HepG2 (cell line): ENCODE measurements around the gene RPRD2. TPM values are rescaled to one million over a fixed set of nuclear protein-coding genes. Genes with fewer than 3 reads are reported as not detected.

ENCODE experiments used
- ATF7-NPFF ChIP-seq: sonication (generic); formaldehyde crosslinking; IDR thresholded peaks from 2 replicates; pipeline ENCODE4 v1.8.1; 2023; ENCODE audit warnings: mild to moderate bottlenecking, low read depth, missing genetic modification reagents, moderate library complexity
- GLI4 ChIP-seq: sonication (generic); formaldehyde crosslinking; IDR thresholded peaks from 2 replicates; pipeline ENCODE4 v1.5.1; 2020; ENCODE audit warnings: missing genetic modification reagents, mild to moderate bottlenecking, moderate library complexity, borderline replicate concordance
- HOXD1 ChIP-seq: sonication (generic); formaldehyde crosslinking; IDR thresholded peaks from 2 replicates; pipeline ENCODE4 v1.5.0; 2020; ENCODE audit warnings: missing genetic modification reagents
- POLR2AphosphoS5 ChIP-seq: IDR thresholded peaks from 2 replicates; pipeline ENCODE4 v1.6.1; 2012; ENCODE audit warnings: low read depth, low read length
- RBM22 ChIP-seq: fragments of 200-400 bp; formaldehyde crosslinking; optimal IDR thresholded peaks from 2 replicates; pipeline ENCODE3; 2017; ENCODE audit warnings: mild to moderate bottlenecking, low read length, moderate library complexity
- RFXAP ChIP-seq: sonication (generic); formaldehyde crosslinking; IDR thresholded peaks from 2 replicates; pipeline ENCODE4 v1.4.0; 2020; ENCODE audit warnings: missing genetic modification reagents, borderline replicate concordance
- SPEN ChIP-seq: sonication (generic); formaldehyde crosslinking; IDR thresholded peaks from 2 replicates; pipeline ENCODE4 v1.5.1; 2020; ENCODE audit warnings: low read depth, mild to moderate bottlenecking, missing genetic modification reagents
- ZFP90 ChIP-seq: sonication (generic); formaldehyde crosslinking; IDR thresholded peaks from 2 replicates; pipeline ENCODE4 v1.8.0; 2022; ENCODE audit warnings: missing genetic modification reagents, mild to moderate bottlenecking, inconsistent platforms, borderline replicate concordance
- ZNF121 ChIP-seq: sonication (generic); formaldehyde crosslinking; IDR thresholded peaks from 2 replicates; pipeline ENCODE4 v1.5.0; 2020; ENCODE audit warnings: mild to moderate bottlenecking, missing genetic modification reagents
- polyA plus RNA-seq, 8 experiments: library from polyadenylated mRNA; depleted of rRNA in 3 of 8; stranded (reverse) in 7 of 8; unstranded in 1 of 8; fragments of >200 nt; fragmentation: Illumina TruSeq in 4 of 8; extraction: Trizol in 4 of 8; gene quantifications; 2 replicates each; pipeline versions ENCODE4 v1.2.1 to v1.2.3, GENCODE V29; 2011 to 2016; ENCODE audit warnings: low read depth in 4 of 8, missing spikeins in 1 of 8, mixed read lengths in 1 of 8; ENCODE audit not compliant: insufficient read depth in 1 of 8
- total RNA-seq, 5 experiments: library from RNA; depleted of rRNA; stranded (reverse); fragments of >200 nt; fragmentation: Illumina TruSeq; extraction: Trizol; gene quantifications; 2 replicates each; pipeline ENCODE4 v1.2.3, GENCODE V29; 2016; ENCODE audit warnings: low read depth in 1 of 5
- TF ChIP-seq, protein P1 (sequence below): sonication (generic); formaldehyde crosslinking; IDR thresholded peaks from 2 replicates; pipeline ENCODE4 v1.4.0; 2020; ENCODE audit warnings: mild to moderate bottlenecking, missing genetic modification reagents
- TF ChIP-seq, protein P2 (sequence below): IDR thresholded peaks from 2 replicates; pipeline ENCODE4 v1.6.1; 2016; ENCODE audit warnings: missing compliant biosample characterization, missing genetic modification reagents, borderline replicate concordance
- TF ChIP-seq, protein P3 (sequence below): sonication (generic); formaldehyde crosslinking; IDR thresholded peaks from 2 replicates; pipeline ENCODE4 v1.4.0; 2020; ENCODE audit warnings: missing genetic modification reagents, borderline replicate concordance
- TF ChIP-seq, protein P4 (sequence below): sonication (generic); formaldehyde crosslinking; conservative IDR thresholded peaks from 2 replicates; pipeline ENCODE4 v1.8.1; 2023; ENCODE audit warnings: missing genetic modification reagents

RPRD2 gene
- total and polyA plus RNA-seq, 2 of the 13 experiments (the other 11 are each of a cell fraction or from before 2014, with no cell fraction given): 8.0 to 8.9 TPM

DNA sequence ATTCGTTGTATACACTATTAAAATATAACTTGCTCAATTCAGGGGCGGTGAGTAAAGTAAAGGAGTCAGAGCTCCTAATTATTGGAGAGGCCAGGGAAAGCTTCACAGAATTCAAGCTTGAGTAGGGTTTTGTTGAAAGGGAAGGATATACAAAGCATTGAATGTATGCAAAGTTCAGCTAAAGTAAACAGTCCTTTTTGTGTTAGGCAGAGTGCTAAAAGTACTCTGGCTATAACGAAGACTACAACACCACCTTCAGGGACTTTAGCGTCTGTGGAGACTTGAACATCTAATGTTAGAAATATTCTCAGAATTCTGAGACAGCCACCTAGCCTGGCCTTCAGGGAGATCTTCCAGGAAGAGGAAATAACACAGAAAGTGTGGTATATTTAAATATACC is 152.7 kb downstream of the RPRD2 start (continued):
- TF ChIP-seq, protein P1, sequence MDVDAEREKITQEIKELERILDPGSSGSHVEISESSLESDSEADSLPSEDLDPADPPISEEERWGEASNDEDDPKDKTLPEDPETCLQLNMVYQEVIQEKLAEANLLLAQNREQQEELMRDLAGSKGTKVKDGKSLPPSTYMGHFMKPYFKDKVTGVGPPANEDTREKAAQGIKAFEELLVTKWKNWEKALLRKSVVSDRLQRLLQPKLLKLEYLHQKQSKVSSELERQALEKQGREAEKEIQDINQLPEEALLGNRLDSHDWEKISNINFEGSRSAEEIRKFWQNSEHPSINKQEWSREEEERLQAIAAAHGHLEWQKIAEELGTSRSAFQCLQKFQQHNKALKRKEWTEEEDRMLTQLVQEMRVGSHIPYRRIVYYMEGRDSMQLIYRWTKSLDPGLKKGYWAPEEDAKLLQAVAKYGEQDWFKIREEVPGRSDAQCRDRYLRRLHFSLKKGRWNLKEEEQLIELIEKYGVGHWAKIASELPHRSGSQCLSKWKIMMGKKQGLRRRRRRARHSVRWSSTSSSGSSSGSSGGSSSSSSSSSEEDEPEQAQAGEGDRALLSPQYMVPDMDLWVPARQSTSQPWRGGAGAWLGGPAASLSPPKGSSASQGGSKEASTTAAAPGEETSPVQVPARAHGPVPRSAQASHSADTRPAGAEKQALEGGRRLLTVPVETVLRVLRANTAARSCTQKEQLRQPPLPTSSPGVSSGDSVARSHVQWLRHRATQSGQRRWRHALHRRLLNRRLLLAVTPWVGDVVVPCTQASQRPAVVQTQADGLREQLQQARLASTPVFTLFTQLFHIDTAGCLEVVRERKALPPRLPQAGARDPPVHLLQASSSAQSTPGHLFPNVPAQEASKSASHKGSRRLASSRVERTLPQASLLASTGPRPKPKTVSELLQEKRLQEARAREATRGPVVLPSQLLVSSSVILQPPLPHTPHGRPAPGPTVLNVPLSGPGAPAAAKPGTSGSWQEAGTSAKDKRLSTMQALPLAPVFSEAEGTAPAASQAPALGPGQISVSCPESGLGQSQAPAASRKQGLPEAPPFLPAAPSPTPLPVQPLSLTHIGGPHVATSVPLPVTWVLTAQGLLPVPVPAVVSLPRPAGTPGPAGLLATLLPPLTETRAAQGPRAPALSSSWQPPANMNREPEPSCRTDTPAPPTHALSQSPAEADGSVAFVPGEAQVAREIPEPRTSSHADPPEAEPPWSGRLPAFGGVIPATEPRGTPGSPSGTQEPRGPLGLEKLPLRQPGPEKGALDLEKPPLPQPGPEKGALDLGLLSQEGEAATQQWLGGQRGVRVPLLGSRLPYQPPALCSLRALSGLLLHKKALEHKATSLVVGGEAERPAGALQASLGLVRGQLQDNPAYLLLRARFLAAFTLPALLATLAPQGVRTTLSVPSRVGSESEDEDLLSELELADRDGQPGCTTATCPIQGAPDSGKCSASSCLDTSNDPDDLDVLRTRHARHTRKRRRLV: no peak
- TF ChIP-seq HOXD1 (CRISPR knock-in tag): no peak
- TF ChIP-seq RFXAP: no peak
- TF ChIP-seq GLI4 (CRISPR knock-in tag): no peak
- TF ChIP-seq, protein P2, sequence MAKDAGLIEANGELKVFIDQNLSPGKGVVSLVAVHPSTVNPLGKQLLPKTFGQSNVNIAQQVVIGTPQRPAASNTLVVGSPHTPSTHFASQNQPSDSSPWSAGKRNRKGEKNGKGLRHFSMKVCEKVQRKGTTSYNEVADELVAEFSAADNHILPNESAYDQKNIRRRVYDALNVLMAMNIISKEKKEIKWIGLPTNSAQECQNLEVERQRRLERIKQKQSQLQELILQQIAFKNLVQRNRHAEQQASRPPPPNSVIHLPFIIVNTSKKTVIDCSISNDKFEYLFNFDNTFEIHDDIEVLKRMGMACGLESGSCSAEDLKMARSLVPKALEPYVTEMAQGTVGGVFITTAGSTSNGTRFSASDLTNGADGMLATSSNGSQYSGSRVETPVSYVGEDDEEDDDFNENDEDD (CRISPR knock-in tag): no peak
- TF ChIP-seq ATF7-NPFF (CRISPR knock-in tag): no peak
- no peak for TF ChIP-seq SPEN (CRISPR knock-in tag)
- no peak for TF ChIP-seq ZFP90
- no peak for TF ChIP-seq POLR2AphosphoS5
- TF ChIP-seq, protein P3, sequence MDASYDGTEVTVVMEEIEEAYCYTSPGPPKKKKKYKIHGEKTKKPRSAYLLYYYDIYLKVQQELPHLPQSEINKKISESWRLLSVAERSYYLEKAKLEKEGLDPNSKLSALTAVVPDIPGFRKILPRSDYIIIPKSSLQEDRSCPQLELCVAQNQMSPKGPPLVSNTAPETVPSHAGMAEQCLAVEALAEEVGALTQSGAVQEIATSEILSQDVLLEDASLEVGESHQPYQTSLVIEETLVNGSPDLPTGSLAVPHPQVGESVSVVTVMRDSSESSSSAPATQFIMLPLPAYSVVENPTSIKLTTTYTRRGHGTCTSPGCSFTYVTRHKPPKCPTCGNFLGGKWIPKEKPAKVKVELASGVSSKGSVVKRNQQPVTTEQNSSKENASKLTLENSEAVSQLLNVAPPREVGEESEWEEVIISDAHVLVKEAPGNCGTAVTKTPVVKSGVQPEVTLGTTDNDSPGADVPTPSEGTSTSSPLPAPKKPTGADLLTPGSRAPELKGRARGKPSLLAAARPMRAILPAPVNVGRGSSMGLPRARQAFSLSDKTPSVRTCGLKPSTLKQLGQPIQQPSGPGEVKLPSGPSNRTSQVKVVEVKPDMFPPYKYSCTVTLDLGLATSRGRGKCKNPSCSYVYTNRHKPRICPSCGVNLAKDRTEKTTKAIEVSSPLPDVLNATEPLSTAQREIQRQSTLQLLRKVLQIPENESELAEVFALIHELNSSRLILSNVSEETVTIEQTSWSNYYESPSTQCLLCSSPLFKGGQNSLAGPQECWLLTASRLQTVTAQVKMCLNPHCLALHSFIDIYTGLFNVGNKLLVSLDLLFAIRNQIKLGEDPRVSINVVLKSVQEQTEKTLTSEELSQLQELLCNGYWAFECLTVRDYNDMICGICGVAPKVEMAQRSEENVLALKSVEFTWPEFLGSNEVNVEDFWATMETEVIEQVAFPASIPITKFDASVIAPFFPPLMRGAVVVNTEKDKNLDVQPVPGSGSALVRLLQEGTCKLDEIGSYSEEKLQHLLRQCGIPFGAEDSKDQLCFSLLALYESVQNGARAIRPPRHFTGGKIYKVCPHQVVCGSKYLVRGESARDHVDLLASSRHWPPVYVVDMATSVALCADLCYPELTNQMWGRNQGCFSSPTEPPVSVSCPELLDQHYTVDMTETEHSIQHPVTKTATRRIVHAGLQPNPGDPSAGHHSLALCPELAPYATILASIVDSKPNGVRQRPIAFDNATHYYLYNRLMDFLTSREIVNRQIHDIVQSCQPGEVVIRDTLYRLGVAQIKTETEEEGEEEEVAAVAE (CRISPR knock-in tag): no peak
- no peak for TF ChIP-seq ZNF121 (CRISPR knock-in tag)
- TF ChIP-seq, protein P4, sequence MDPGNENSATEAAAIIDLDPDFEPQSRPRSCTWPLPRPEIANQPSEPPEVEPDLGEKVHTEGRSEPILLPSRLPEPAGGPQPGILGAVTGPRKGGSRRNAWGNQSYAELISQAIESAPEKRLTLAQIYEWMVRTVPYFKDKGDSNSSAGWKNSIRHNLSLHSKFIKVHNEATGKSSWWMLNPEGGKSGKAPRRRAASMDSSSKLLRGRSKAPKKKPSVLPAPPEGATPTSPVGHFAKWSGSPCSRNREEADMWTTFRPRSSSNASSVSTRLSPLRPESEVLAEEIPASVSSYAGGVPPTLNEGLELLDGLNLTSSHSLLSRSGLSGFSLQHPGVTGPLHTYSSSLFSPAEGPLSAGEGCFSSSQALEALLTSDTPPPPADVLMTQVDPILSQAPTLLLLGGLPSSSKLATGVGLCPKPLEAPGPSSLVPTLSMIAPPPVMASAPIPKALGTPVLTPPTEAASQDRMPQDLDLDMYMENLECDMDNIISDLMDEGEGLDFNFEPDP (CRISPR knock-in tag): no peak
- no peak for TF ChIP-seq RBM22
